ENCODE data around the gene PTGES3. TPM values are rescaled to one million over a fixed set of nuclear protein-coding genes. Genes with fewer than 3 reads are reported as not detected.

PTGES3 gene
- total RNA-seq, 1 experiment from 2014 or later = 404 TPM

- ATAC-seq = no peak
- no peak overlapping the region for H3K4me3 ChIP-seq (replicated peaks in 1 of 2; ENCODE audit: low read depth in 1 of 2, low read length in 2 of 2)
- intact Hi-C loops (cut with micrococcal nuclease) = no loop called here
- POLR2A ChIA-PET = no interaction called here
- 0 out of 2 replicates have a peak overlapping the region, but pooled peaks have one; percentile 0 for H3K9ac ChIP-seq (ENCODE audit: low read length)
- H3K9me3 ChIP-seq (ENCODE audit: control insufficient read depth in 1 of 2, insufficient read depth in 1 of 2, low read depth in 1 of 2, low read length in 2 of 2) = no peaks in the 10 kb centered on the region
- H3K27me3 ChIP-seq (ENCODE audit: insufficient read depth, low read length) = no peaks in the 10 kb centered on the region
- peak overlapping the region; percentile 85; the same call in 1 of the 2 replicates for H3K4me2 ChIP-seq (ENCODE audit: low read length)
- peaks cover 21 to 42% of the 10 kb centered on the region in 2 experiments; a peak in 3 of 4 replicates for H3K4me1 ChIP-seq (ENCODE audit: control insufficient read depth in 1 of 2, insufficient read depth in 2 of 2, low read length in 2 of 2)
- RAD21 ChIA-PET (ENCODE audit: low non-redundant PET in 1 of 2, low total read pairs in 2 of 2, uncharacterized antibody in 2 of 2, unreplicated experiment in 2 of 2) = no interaction called here
- H3K27ac ChIP-seq (ENCODE audit: low read depth, low read length) = peak overlapping the region; percentile 23
- no peak overlapping the region for H2AFZ ChIP-seq (ENCODE audit: low read depth, low read length, poor library complexity, severe bottlenecking)
- TF ChIP-seq POLR2AphosphoS5 (IDR thresholded peaks at IDR 0.05; ENCODE audit: low read depth, low read length) = 0 out of 2 replicates have a peak, but pooled peaks have one; percentile 10
- TF ChIP-seq ATF3 (IDR thresholded peaks at IDR 0.05) = no peak
- H3K79me2 ChIP-seq (ENCODE audit: insufficient read depth, low read length) = peaks cover 82% of the 10 kb centered on the region
- CTCF ChIA-PET = no interaction called here
- H3K9me2 ChIP-seq (ENCODE audit: insufficient read depth) = no peaks in the 10 kb centered on the region
- H4K20me1 ChIP-seq (ENCODE audit: insufficient read depth) = peaks cover 38% of the 10 kb centered on the region; the same call in 1 of the 2 replicates
- H3K36me3 ChIP-seq (ENCODE audit: control insufficient read depth in 1 of 2, insufficient read depth in 2 of 2, low read length in 2 of 2) = peaks cover 26 to 61% of the 10 kb centered on the region in 2 experiments
- BruUV-seq (replicated peaks) = no TSS peak
- DNase-seq (ENCODE audit: low read depth, low spot score) = no peak
Measured at GRCh38 chr12:56721721-56722120, 33.6 kb upstream of the PTGES3 start.

GRCh38 chr12:56721216-56721615, 33.1 kb upstream of the PTGES3 start:
- CTCF ChIA-PET = no interaction called here
- H3K9ac ChIP-seq (ENCODE audit: low read length) = no peak overlapping the region

More at GRCh38 chr12:56721216-56721615, 33.1 kb upstream of the PTGES3 start:
- no peak overlapping the region for H3K4me3 ChIP-seq (replicated peaks in 1 of 2; ENCODE audit: low read depth in 1 of 2, low read length in 2 of 2)
- peaks cover 43% of the 10 kb centered on the region; the same call in 1 of the 2 replicates for H4K20me1 ChIP-seq (ENCODE audit: insufficient read depth)
- no peaks in the 10 kb centered on the region for H3K27me3 ChIP-seq (ENCODE audit: insufficient read depth, low read length)
- TF ChIP-seq CEBPB (IDR thresholded peaks at IDR 0.05; ENCODE audit: low read depth) (no peak), YY1 (IDR thresholded peaks at IDR 0.05; ENCODE audit: extremely low read depth, insufficient replicate concordance, low read depth, low read length) (no peak), POLR2A (IDR thresholded peaks at IDR 0.05; ENCODE audit: borderline replicate concordance, extremely low read depth, insufficient read depth, insufficient read length) (no peak), REST (IDR thresholded peaks at IDR 0.05; ENCODE audit: low read depth) (no peak), ZFX (IDR thresholded peaks at IDR 0.05) (no peak), RAD21 (IDR thresholded peaks at IDR 0.05; ENCODE audit: low read depth) (no peak), ZBTB33 (IDR thresholded peaks at IDR 0.05; ENCODE audit: extremely low read depth, insufficient replicate concordance, low read length) (no peak), EZH2phosphoT487 (IDR thresholded peaks at IDR 0.05; ENCODE audit: borderline replicate concordance) (no peak), POLR2AphosphoS5 (IDR thresholded peaks at IDR 0.05; ENCODE audit: low read depth, low read length) (no peak)
- no peak overlapping the region for H3K4me2 ChIP-seq (ENCODE audit: low read length)
- no peaks in the 10 kb centered on the region for H3K9me3 ChIP-seq (ENCODE audit: control insufficient read depth in 1 of 2, insufficient read depth in 1 of 2, low read depth in 1 of 2, low read length in 2 of 2)
- peaks cover 20 to 40% of the 10 kb centered on the region in 2 experiments; a peak in 3 of 4 replicates for H3K4me1 ChIP-seq (ENCODE audit: control insufficient read depth in 1 of 2, insufficient read depth in 2 of 2, low read length in 2 of 2)
- peaks cover 87% of the 10 kb centered on the region for H3K79me2 ChIP-seq (ENCODE audit: insufficient read depth, low read length)
- intact Hi-C loops (cut with micrococcal nuclease) = no loop called here
- BruUV-seq (replicated peaks) = no TSS peak
- RAD21 ChIA-PET (ENCODE audit: low non-redundant PET in 1 of 2, low total read pairs in 2 of 2, uncharacterized antibody in 2 of 2, unreplicated experiment in 2 of 2) = no interaction called here
- POLR2A ChIA-PET = interaction anchor here (0.8 to 1.4 kb wide), 2 partner anchors 11 to 32 kb away, joined by 3 read pairs; no protein-coding TSS in a partner anchor
- H2AFZ ChIP-seq (ENCODE audit: low read depth, low read length, poor library complexity, severe bottlenecking) = no peak overlapping the region
- peak overlapping the region; percentile 23; the same call in 1 of the 2 replicates for H3K27ac ChIP-seq (ENCODE audit: low read depth, low read length)
- DNase-seq (ENCODE audit: low read depth, low spot score) = no peak
- ATAC-seq = no peak
- H3K36me3 ChIP-seq (ENCODE audit: control insufficient read depth in 1 of 2, insufficient read depth in 2 of 2, low read length in 2 of 2) = peaks cover 26 to 64% of the 10 kb centered on the region in 2 experiments
- no peaks in the 10 kb centered on the region for H3K9me2 ChIP-seq (ENCODE audit: insufficient read depth)
